GM12878 (cell line): ENCODE results near the gene ITPR3. TPM values are rescaled to one million over a fixed set of nuclear protein-coding genes. Genes with fewer than 3 reads are reported as not detected.

Experiments
- ATAC-seq: fragments of 200-7000 bp; cut with Tn5 transposase; 3 replicates; pipeline ENCODE4 v1.9.1; 2020; ENCODE audit warnings: mild to moderate bottlenecking, moderate library complexity
- BruUV-seq: library from RNA; stranded (reverse); fragments of 400-500 nt; replicated peaks from 2 replicates; lab custom pipeline; 2021; lab: Mats Ljungman, UMichigan
- CTCF ChIA-PET: fragments of 300-600 bp; sonication (Branson Sonifier 250); formaldehyde crosslinking; extraction: SDS; loops from one replicate; lab custom pipeline; 2021; ENCODE audit warnings: inconsistent platforms; lab: Yijun Ruan, JAX
- POLR2A ChIA-PET: fragments of 350-600 bp; formaldehyde crosslinking; extraction: SDS; loops from one replicate; lab custom pipeline; 2021; ENCODE audit warnings: inconsistent platforms; lab: Charles Lee
- RAD21 ChIA-PET: fragments of 300-600 bp; sonication (Branson Sonifier 250); formaldehyde crosslinking; loops from one replicate; lab custom pipeline; 2023; ENCODE audit warnings: antibody characterized with exemption; ENCODE audit not compliant: unreplicated experiment; lab: Charles Lee
- SMC1A ChIA-PET: fragments of 300-600 bp; sonication (Branson Sonifier 250); formaldehyde crosslinking; loops from one replicate; lab custom pipeline; 2023; ENCODE audit not compliant: unreplicated experiment, uncharacterized antibody; lab: Charles Lee
- DNase-seq: peaks from one replicate; pipeline ENCODE4 v3.0.0-alpha.2; 2011; ENCODE audit warnings: low read depth, low spot score
- FAIRE-seq: peaks from 3 replicates; lab custom pipeline; 2011; peaks lifted over from hg19 to GRCh38; lab: Jason Lieb, UNC
- H2AFZ ChIP-seq: 2 replicates; pipeline ENCODE4 v1.6.0; 2011; ENCODE audit warnings: low read depth, low read length, control low read depth; ENCODE audit not compliant: control insufficient read depth
- H3K27ac ChIP-seq: 2 replicates; pipeline ENCODE4 v1.5.1; 2011; ENCODE audit warnings: control low read depth; ENCODE audit not compliant: control insufficient read depth, insufficient read depth
- H3K27me3 ChIP-seq, 2 experiments: replicated peaks in 1 of 2; 2 replicates each; pipeline versions ENCODE4 v1.6.0 to v1.6.1; 2011; ENCODE audit warnings: low read length in 1 of 2; ENCODE audit not compliant: control insufficient read depth in 2 of 2, insufficient read depth in 2 of 2
- H3K36me3 ChIP-seq, 2 experiments: 2 replicates each; pipeline ENCODE4 v1.5.1; 2011; ENCODE audit warnings: low read length in 1 of 2; ENCODE audit not compliant: control insufficient read depth in 2 of 2, insufficient read depth in 2 of 2
- H3K4me1 ChIP-seq: 2 replicates; pipeline ENCODE4 v1.6.1; 2011; ENCODE audit warnings: mild to moderate bottlenecking, low read length, moderate library complexity, mixed read lengths; ENCODE audit not compliant: control insufficient read depth, insufficient read depth
- H3K4me2 ChIP-seq: 2 replicates; pipeline ENCODE4 v1.6.0; 2011; ENCODE audit warnings: control low read depth; ENCODE audit not compliant: control insufficient read depth, insufficient read depth
- H3K4me3 ChIP-seq: fragments of 200-600 bp; sonication (generic); 2 replicates; pipeline ENCODE4 v1.5.1; 2016
- H3K79me2 ChIP-seq: 2 replicates; pipeline ENCODE4 v1.6.0; 2011; ENCODE audit warnings: low read length; ENCODE audit not compliant: control insufficient read depth, insufficient read depth
- H3K9ac ChIP-seq: 2 replicates; pipeline ENCODE4 v1.8.0; 2011; ENCODE audit warnings: low read length, control low read depth, mixed read lengths; ENCODE audit not compliant: control insufficient read depth, insufficient read depth
- H3K9me3 ChIP-seq: replicated peaks from 3 replicates; pipeline ENCODE4 v1.5.1; 2011; ENCODE audit warnings: mild to moderate bottlenecking, low read length; ENCODE audit not compliant: control insufficient read depth, insufficient read depth
- H4K20me1 ChIP-seq: 2 replicates; pipeline ENCODE4 v1.6.0; 2011; ENCODE audit not compliant: control insufficient read depth, insufficient read depth
- CHD2 ChIP-seq: IDR thresholded peaks from 2 replicates; pipeline ENCODE4 v1.6.1; 2011; ENCODE audit warnings: low read depth, low read length, improper control_type of control experiment, borderline replicate concordance
- GABPA ChIP-seq: IDR thresholded peaks from 2 replicates; pipeline ENCODE4 v1.6.1; 2014; ENCODE audit warnings: antibody characterized with exemption, low read depth, mild to moderate bottlenecking, inconsistent platforms
- HDGF ChIP-seq: fragments of 450-650 bp; IDR thresholded peaks from 2 replicates; pipeline ENCODE4 v1.6.1; 2016; ENCODE audit warnings: antibody characterized with exemption
- HSF1 ChIP-seq: fragments of 150-350 bp; IDR thresholded peaks from 2 replicates; pipeline ENCODE4 v1.6.1; 2014; ENCODE audit warnings: mild to moderate bottlenecking, low read depth, low read length
- IKZF1 ChIP-seq: fragments of 450-650 bp; conservative IDR thresholded peaks from 2 replicates; pipeline ENCODE4 v1.6.1; 2017; ENCODE audit warnings: antibody characterized with exemption, mild to moderate bottlenecking
- MEF2B ChIP-seq: fragments of 450-650 bp; IDR thresholded peaks from 2 replicates; pipeline ENCODE4 v1.6.1; 2018; ENCODE audit warnings: mild to moderate bottlenecking, moderate library complexity; ENCODE audit not compliant: partially characterized antibody, poor library complexity, severe bottlenecking
- MXI1 ChIP-seq: fragments of 150-350 bp; IDR thresholded peaks from 2 replicates; pipeline ENCODE4 v1.6.1; 2011; ENCODE audit warnings: low read depth, mild to moderate bottlenecking, inconsistent platforms, low read length, improper control_type of control experiment
- SUPT20H ChIP-seq: IDR thresholded peaks from 2 replicates; pipeline ENCODE4 v1.6.1; 2011; ENCODE audit warnings: low read depth, mild to moderate bottlenecking, low read length, moderate library complexity, borderline replicate concordance; ENCODE audit not compliant: control insufficient read depth
- WGBS: methylation state at CpG from one replicate; pipeline ENCODE4 v1.1.6; 2016; ENCODE audit warnings: low lambda C conversion rate; ENCODE audit not compliant: insufficient replicate concordance, insufficient coverage; ENCODE audit errors: missing lambda C conversion rate; 5-methylcytosine and 5-hydroxymethylcytosine counted together
- in situ Hi-C: fragments of 300-500 bp; cut with MboI; formaldehyde crosslinking; loops from 9 replicates; pipeline ENCODE4 v1.14.3; 2018; ENCODE audit warnings: mixed read lengths
- intact Hi-C: fragments of 100-400 bp; cut with micrococcal nuclease; formaldehyde crosslinking; loops from one replicate; pipeline ENCODE4 v1.14.2; 2022; ENCODE audit not compliant: unreplicated experiment
- polyA plus RNA-seq, 11 experiments: library from polyadenylated mRNA; depleted of rRNA in 4 of 11; unstranded in 6 of 11; stranded (reverse) in 5 of 11; fragments of >200 nt; fragmentation: Nextera tagmentation in 4 of 11; fragmentation: Illumina TruSeq in 1 of 11; extraction: Ambion mirVana in 4 of 11; extraction: Trizol in 1 of 11; gene quantifications; 1 replicate in 1 of 11; 2 replicates in 10 of 11; pipeline versions ENCODE4 v1.2.1 to v1.2.3, GENCODE V29; 2011 to 2016; ENCODE audit warnings: inconsistent platforms in 2 of 11, missing spikeins in 2 of 11, low read depth in 1 of 11
- total RNA-seq, 4 experiments: library from RNA; depleted of rRNA in 3 of 4; stranded (reverse); fragments of >200 nt in 3 of 4; fragmentation: Illumina TruSeq in 1 of 4; extraction: Trizol in 1 of 4; gene quantifications; 2 replicates each; pipeline versions ENCODE4 v1.2.1 to v1.2.3, GENCODE V29; 2013 to 2021

The ITPR3 gene
- total and polyA plus RNA-seq, 10 of the 15 experiments (the other 5 are each of a cell fraction or from before 2014, with no cell fraction given), result 0.32 to 34.0 (median 11.9) TPM

- SMC1A ChIA-PET, result no interaction called here
- ATAC-seq (no peak), DNase-seq (no peak), FAIRE-seq (no peak)
- Histone ChIP-seq H3K79me2 (peaks cover 7% of the 10 kb centered on the region), H3K36me3 (no peaks in the 10 kb centered on the region), H3K9me3 (no peaks in the 10 kb centered on the region; the same call in 2 of the 3 replicates), H3K27ac (no peak overlapping the region), H3K4me2 (no peak overlapping the region), H4K20me1 (no peaks in the 10 kb centered on the region), H2AFZ (no peak overlapping the region), H3K27me3 (no peaks in the 10 kb centered on the region), H3K4me3 (no peak overlapping the region), H3K9ac (no peak overlapping the region), H3K4me1 (no peaks in the 10 kb centered on the region)
- intact Hi-C loops (no loop called here), in situ Hi-C loops (no loop called here)
- RAD21 ChIA-PET, result interaction anchor here (0.6 kb wide), 1 partner anchor 35 kb away, joined by 7 read pairs; no protein-coding TSS in a partner anchor
- POLR2A ChIA-PET, result no interaction called here
- CTCF ChIA-PET, result no interaction called here
- 96% methylated on average over 2 of the region's 4 CpGs for WGBS
- no TSS peak for BruUV-seq
- TF ChIP-seq SUPT20H, result no peak
- TF ChIP-seq CHD2, result no peak
- TF ChIP-seq MXI1, result no peak
- TF ChIP-seq HSF1, result no peak
- no peak for TF ChIP-seq GABPA
- no peak for TF ChIP-seq HDGF
- TF ChIP-seq MEF2B, result no peak
- no peak for TF ChIP-seq IKZF1
Observed at GRCh38 chr6:33616913-33617312, 4.2 kb upstream of the ITPR3 start.
